PFSK-1 (cell line): ENCODE measurements around the gene KLHL28.

Experiments
- FOXP2 ChIP-seq: optimal IDR thresholded peaks from 2 replicates; pipeline ENCODE3; 2011; ENCODE audit warnings: borderline replicate concordance, control low read depth, inconsistent platforms; ENCODE audit not compliant: insufficient read depth; ENCODE audit errors: extremely low read length, extremely low read depth
- POLR2AphosphoS5 ChIP-seq: IDR thresholded peaks from 2 replicates; pipeline ENCODE4 v1.6.1; 2012; ENCODE audit warnings: low read depth, mild to moderate bottlenecking, control low read depth, low read length, moderate library complexity
- REST ChIP-seq, 2 experiments: IDR thresholded peaks; 2 replicates each; pipeline versions ENCODE4 v1.6.1 to v1.8.0; 2011 to 2012; ENCODE audit warnings: low read depth in 2 of 2, low read length in 2 of 2, control low read depth in 1 of 2, inconsistent platforms in 1 of 2, mild to moderate bottlenecking in 1 of 2, moderate library complexity in 1 of 2; ENCODE audit not compliant: insufficient read depth in 1 of 2

GRCh38 chr14:44886860-44887595 lies 74.7 kb downstream of the KLHL28 start:
- TF ChIP-seq FOXP2 (no peak), REST (IDR thresholded peaks at IDR 0.05; ENCODE audit: insufficient read depth in 1 of 2, low read depth in 2 of 2, low read length in 2 of 2) (no peak), POLR2AphosphoS5 (no peak)
